H54 (cell line): ENCODE results near the gene PLEK.

Experiments
- DNase-seq: peaks from one replicate; pipeline ENCODE4 v3.0.0; 2011; ENCODE audit warnings: low spot score, mixed read lengths; ENCODE audit not compliant: insufficient read length
- FAIRE-seq: peaks from 3 replicates; lab custom pipeline; 2011; peaks lifted over from hg19 to GRCh38; lab: Jason Lieb, UNC
- POLR2A ChIP-seq: IDR thresholded peaks from 2 replicates; pipeline ENCODE4 v1.6.1; 2011; ENCODE audit warnings: low read depth, mild to moderate bottlenecking, low read length

PLEK gene, protein sequence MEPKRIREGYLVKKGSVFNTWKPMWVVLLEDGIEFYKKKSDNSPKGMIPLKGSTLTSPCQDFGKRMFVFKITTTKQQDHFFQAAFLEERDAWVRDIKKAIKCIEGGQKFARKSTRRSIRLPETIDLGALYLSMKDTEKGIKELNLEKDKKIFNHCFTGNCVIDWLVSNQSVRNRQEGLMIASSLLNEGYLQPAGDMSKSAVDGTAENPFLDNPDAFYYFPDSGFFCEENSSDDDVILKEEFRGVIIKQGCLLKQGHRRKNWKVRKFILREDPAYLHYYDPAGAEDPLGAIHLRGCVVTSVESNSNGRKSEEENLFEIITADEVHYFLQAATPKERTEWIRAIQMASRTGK

DNA sequence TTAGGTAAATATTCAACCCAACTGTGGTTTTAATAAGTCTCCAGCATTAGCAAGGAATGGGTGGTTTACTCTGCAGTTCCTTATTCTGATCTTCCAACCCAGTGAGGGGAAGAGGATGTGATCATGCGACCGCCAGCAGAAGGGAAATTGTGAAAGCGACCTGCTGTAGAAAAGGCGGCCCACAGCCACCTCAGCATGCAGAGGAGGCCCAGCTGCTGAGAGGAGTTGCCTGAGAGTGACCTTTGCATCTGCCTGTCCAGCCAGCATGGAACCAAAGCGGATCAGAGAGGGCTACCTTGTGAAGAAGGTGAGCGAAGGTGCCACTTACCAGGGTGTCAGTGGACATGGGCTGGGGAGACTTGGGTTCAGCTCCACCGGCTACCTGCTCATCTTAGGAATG lies at the start of gene PLEK:
TSS of gene PLEK (plus strand) at position 196 of the 400 bp plus-strand sequence. CDS start at position 266, 70 bp downstream.
- FAIRE-seq = no peak
- DNase-seq = no peak
- no peak for TF ChIP-seq POLR2A

DNA sequence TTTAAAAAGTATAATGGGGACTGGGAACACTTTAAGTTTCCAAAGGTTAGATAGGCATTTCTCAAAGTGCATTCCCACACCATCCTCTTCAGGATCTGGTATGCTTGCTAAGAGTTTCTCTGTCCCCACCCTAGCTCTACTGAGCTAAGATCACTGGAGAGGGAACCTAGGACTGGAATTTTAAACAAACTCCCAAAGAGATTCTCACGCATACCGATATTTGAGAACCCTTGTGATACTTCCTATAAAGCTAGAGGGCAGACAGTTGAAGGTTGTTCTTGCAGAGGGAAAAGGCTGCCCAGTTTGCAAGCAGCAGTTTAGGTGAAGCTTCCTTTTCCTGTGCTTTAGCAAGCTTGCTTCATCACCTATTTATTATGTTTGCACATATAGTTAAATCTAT lies 49.0 kb upstream of the PLEK start:
- no peak for DNase-seq
- no peak for TF ChIP-seq POLR2A
- FAIRE-seq = no peak

DNA sequence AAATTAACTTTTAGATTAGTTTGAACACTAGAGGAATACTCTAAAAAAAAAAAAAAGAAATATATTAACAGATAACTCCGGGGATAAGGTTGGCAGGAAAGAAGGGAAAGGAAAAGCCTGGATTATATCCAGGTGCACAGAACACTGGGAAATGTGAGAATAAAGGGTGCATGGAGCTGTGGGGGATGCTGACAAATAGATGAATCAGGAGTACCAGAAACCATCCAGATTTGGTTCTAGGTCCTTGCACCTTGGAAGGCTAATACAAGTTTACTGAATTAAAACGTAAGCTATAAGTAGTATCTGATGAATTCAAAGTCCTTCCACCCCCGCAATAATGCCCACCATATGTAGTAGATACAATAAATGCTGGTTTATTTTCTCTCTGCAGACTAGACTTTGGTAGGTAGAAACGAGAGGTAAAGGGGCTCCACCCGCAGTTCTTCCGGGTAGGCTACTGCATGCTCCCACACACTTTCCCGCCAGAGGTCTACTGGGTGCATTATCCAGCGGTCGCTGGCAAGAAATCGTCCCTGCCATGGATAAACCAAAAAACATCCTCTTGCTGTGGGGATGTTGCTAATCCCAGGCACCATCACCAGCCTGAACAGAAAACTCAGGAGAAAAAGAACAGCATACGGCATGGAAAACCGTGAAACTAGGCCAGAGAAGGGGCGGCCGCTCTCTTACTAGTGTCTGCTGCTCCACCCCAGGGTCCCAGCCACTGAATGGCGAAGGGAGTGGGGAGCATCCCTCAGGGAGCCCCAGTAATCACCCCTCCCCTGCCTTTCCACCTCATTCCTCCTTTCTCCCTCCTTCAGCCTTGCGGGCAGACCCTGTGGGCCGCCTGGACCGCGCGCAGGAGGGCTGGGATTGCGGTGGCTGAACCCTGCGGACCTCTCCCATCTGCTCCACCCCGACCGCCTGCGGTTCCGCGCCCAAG lies 46.8 kb upstream of the PLEK start:
- TF ChIP-seq POLR2A = no peak
- DNase-seq = no peak
- peak; percentile 38 for FAIRE-seq

DNA sequence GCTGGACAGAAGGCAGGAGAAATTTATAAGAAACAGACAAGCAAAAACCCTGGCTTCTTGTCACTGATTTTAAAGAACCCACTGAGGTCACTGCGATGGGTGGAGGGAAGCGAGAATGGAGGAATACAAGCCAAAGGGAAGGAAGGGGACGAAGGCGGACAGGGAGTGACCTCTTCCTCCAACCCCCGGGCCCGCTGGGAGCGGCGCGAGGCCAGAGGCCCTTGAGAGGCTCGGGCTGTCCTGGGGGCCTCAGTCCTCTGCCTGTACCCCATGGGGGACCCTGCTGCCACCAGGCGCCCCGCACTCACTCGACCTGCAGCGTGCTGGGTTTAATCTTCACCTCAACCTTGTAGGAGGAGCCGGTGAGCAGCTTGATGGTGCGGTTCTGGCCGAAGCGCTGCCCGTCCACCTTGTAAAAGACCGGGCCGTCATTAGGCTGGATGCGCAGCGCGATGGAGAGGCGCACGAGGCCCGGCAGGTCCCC lies 46.1 kb upstream of the PLEK start:
- DNase-seq (no peak), FAIRE-seq (no peak)
- no peak for TF ChIP-seq POLR2A

DNA sequence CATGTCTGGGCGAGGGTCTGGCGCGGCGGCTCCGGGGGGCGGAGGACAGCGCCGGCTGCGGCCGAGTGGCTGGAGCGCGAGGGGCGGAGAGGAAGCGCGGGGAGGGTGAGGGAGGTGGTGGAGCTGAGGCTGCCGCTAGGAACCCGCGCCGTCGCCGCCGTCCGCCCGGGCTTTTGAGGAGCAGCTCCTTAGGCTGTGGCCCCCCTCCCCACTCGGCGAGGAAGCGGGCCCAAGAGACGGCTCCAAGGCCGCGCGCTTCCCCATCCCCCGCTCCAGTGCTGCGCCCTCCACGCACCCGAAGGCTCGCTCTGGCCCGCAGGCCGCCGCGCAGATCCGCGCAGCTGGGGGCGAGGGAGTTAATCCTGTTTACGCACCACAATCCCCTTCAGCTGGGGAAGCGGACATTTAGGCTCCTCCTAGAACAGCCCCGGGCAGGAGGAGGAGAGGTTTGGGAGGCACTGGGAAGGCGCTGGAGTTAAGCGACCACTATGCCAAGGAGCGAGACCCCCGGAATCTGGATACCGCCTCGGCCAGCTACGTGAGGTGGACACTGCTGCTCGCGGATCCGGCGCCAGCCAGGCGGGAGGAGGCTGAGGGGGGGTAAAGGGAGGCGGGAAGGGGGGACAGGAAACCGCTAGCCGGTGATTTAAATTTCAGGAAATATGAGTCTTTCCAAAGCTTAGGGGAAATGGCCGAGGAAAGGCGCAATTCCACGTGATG lies 45.5 kb upstream of the PLEK start, which contains the start of gene CNRIP1:
TSS of gene CNRIP1 (minus strand) at position 552 of the 720 bp plus-strand sequence. CDS start at position 3, 549 bp downstream.
- peak; percentile 45 for TF ChIP-seq POLR2A
- DNase-seq (peak; percentile 57), FAIRE-seq (peak; percentile 76)

DNA sequence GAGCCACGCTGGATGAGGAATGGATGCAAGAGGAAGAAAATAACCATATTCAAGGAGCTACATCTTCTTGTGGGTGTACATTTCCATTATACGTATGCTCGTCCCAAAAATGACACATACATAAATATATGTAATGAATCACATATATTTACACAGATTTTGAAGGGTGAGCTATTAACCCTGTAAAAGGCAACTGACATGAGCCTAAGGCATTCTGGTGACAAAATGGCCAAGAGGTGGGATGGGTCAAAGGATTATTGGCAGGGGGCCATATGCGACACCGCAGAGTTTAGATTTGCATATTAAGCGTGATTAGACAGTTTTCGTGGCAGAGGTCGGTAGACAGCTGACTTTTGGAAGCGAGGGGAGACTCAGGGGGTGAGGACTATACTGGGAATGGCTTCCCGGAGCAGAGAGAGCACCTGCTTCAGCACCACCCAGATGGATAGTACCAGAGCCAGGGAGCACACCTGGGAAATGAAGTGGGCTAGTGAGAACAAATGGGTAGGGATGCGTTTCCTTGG lies 44.9 kb upstream of the PLEK start:
- no peak for TF ChIP-seq POLR2A
- DNase-seq (no peak), FAIRE-seq (peak; percentile 20)

DNA sequence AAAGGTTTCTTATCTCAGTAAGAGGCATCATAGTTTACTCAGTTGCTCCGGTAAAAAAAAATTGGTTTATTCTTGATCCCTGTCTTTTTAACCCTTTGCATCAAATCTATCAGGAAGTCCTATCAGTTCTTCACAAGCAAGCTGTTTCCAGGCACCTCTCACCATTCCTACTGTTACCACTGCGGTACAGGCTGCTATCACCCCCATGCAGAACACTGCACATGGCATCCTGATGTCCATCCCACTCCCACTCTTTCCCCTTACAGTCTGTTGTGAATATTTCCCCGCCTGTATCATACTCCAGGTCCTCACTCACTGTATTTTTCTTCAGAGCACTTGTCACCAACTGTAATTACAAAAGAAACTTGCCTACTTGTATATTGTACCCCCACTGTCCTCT lies 40.0 kb upstream of the PLEK start:
- DNase-seq = no peak
- FAIRE-seq = no peak
- TF ChIP-seq POLR2A = no peak

DNA sequence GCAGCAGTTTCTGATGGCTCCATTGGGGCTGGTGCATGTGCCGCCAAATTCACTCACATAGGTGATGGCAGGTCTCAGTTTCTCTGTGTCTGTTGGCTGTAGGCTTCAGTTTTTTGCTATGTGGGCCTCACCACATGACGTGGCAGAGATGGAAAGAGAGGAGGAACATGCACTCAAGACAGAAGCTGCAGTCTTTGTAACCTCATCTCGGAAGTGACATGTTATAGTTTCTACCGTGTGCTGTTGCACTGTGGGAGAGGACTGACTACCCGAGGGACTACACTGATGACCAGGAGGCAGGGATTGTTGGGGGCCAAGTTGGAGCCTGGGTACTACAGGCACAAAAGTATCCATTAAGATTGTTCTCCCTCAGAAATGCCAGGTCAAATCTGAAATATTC lies 36.2 kb upstream of the PLEK start:
- TF ChIP-seq POLR2A = no peak
- DNase-seq (no peak), FAIRE-seq (no peak)

DNA sequence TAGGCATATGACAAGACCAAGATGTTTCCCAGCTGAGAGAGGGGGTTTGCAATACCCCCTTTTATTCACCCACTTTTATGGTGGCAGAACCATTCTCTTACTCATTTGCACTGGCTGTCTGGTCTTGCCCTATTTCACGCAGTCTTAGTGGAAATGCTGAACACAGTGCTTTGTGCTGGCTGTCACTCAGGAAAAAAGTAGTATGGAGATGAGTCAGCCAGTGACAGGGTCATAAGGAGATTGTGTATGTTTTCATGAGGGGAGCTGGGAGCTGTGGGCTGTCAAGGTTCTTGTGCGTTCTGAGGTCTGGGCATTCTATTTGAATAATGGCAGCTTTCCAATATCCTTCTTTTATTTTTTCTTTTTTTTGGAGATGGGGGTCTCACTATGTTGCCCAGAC lies 34.4 kb upstream of the PLEK start:
- DNase-seq (no peak), FAIRE-seq (no peak)
- TF ChIP-seq POLR2A = no peak

DNA sequence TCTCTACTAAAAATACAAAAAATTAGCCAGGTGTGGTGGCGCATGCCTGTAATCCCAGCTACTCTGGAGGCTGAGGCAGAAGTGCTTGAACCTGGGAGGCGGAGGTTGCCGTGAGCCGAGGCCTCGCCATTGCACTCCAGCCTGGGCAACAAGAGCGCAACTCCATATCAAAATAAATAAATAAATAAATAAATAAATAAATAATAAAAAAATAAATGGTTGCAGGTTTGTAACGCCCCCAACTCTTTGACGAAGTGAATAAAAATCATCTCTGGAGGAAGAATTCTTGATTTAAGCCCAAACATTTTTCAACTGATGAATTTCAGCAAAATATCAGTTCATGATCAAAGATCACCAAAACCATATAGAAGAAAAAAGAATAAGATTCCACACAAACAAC lies 32.1 kb upstream of the PLEK start:
- FAIRE-seq (no peak), DNase-seq (no peak)
- TF ChIP-seq POLR2A = no peak

DNA sequence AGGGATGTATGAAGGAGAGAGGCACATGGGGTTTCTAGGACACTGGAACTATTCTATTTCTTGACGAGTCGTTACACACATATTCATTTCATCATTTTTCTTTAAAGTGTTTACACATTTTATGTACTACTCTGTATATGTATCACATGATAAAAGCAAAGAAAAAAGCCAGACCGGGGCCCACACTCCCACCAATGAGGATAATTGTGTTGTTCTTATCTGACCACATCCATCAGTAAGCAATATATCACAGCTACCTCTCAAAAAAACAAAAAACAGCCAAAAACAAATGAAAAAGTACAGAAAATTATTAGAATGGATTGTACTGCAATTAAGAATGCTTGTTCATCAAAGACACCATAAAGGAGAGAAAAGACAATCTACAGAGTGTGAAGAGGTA lies 31.2 kb upstream of the PLEK start:
- DNase-seq (no peak), FAIRE-seq (no peak)
- TF ChIP-seq POLR2A = no peak

DNA sequence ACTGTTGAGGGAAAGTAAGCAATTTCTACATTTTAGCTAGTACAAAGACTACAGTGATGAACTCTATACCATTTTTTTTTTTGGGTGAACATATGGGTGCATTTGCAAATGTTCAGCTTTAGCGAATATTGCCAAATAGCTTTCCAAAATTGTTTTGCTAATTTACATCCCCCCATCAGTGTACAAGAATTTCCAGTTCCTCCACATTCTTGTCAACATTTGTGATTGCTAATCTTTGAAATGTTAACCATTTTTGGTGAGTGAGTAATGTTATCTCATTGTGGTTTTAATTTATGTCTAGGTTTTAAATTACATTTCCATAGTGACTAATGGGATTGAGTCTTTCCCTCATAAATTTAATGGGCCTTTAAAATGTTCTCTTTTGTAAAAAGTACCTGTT lies 28.9 kb upstream of the PLEK start:
- FAIRE-seq (no peak), DNase-seq (no peak)
- no peak for TF ChIP-seq POLR2A
